CD4-positive, alpha-beta T cell treated with Interferon alpha-2 for 1 hour (primary cell): ENCODE results near the gene NPAS3.

Experiments
- DNase-seq, 2 donors: peaks; one replicate each; pipeline ENCODE4 v3.0.0-alpha.2; 2020 to 2022

Gene NPAS3

DNA sequence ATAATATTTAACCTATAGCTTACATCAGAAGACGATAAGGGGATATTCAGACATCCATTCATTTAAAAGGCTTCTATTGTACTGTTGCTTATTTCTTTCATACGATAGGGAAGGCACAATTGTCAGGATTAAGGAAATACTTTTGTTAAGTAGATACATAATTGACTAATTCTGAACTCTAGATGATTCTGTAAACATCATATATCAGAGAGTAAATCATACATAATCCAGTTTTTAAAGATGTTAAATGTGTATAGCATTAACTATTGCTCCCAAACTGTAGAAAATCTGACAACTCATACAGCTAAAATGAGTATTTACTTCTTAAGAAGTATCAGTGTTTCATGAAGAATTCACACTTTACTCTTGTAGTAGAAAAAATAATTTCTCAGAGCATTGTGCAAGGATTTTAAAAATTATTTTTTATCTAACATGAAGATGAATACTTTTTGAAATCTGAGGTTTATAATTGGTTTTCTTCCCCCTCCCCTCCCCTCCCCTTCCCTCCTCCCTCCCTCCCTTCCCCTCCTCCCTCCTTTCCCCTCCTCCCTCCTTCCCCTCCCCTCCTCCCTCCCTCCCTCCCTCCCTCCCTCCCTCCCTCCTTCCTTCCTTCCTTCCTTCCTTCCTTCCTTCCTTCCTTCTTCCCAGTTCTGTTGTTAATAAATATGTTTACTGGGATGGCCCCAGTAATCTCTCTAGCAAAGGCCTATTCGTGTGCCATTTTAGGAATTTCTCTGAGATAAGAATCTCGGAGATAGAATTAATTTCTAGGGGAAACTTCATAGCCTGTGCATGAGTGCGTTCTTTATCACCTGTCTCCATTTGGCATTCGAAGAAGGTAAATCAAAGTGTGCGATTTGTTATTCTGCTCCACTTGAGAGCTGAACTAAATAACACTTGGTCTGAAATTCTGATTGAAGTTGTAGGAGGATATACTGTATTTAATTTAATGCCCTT is 2.3 kb downstream of the NPAS3 start:
- no peak for DNase-seq

DNA sequence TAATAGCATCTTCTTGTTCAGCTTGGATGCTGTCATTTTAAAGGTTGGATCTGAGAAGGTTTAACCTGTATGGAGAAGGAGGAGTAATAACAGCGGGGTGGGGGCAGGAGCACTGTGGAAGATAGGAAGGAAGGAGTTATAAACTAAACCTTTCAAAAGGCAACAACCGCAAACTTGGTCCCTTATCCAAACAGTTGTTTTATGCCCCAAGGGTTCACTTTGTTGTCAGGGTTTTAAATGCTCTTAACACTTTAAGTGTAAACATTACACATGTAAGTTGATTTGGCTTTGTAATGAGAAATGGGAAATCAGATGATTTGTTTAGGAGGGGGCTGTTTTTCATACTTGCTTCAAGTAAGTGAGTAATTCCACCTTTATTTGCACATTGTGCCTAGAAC is 3.0 kb downstream of the NPAS3 start:
- no peak for DNase-seq

DNA sequence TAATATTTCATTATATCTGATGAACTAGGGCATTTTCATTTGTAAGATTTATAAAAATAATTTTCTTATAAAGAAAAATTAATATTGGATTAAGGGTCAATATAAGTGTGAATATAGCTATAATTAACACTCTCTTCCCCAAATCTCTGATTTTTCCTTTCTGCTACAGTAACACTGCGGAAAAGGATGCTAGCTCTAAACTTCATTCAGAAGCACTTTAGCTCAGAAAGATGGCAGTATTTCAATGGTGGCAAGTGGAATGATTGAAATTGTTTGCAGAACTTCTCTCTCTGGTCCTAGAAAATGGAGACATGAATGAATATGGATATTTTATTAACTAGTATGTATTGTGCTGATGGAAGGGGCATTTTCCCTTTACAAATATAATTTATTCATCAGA is 8.4 kb downstream of the NPAS3 start:
- no peak for DNase-seq

DNA sequence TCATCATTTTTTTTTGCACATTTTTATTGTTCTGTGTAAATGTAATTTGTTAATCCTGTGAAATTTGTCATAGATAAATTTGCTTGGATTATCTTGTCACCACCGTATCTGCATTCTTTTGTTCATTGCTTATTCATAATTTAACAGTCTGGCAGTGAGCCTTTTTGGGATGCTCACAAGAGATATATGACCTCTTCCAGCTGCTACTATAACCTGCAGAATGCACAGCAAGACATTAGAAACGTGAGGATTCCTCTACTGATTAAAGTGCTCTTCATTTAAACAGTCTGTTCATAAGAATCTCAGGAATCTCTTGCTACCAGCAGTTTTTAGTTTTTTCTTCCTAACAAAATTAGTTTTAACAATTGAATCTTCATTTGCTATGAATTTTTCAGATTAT is 9.1 kb downstream of the NPAS3 start:
- no peak for DNase-seq

DNA sequence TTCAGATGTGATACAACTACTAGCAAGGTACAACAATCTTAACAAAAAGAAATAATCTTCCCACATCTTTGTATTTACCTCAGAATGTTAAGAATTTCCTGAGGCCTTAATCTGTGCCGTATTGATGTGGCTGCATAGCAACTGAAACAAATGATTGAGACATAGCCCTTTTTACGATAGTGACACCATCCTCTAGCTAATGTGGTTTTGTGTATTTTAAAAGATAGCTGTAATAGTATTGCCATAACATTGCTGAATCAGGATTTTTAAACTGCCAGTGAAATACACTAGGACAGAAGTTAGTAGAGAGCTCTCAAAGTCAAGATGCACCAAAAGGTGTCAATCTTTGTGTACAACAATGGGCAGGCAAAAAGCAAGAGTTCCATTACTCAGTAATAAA is 11.9 kb downstream of the NPAS3 start:
- DNase-seq = no peak

DNA sequence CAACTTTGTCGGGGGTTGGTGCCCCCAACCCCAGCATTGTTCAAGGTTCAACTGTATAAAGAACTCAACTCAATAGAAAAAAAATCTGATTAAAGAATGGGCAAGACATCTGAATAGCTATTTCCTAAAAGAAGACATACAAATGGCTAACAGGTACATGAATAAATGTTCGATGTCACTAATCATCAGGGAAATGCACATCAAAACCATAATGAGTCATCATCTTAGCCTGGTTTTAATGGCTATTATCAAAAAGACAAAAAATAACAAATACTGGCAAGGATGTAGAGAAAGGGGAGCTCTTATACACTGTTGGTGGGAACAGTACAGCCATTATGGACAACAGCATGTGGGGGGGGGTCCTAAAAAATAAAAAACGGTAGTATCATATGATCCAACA is 28.7 kb downstream of the NPAS3 start:
- DNase-seq = no peak

DNA sequence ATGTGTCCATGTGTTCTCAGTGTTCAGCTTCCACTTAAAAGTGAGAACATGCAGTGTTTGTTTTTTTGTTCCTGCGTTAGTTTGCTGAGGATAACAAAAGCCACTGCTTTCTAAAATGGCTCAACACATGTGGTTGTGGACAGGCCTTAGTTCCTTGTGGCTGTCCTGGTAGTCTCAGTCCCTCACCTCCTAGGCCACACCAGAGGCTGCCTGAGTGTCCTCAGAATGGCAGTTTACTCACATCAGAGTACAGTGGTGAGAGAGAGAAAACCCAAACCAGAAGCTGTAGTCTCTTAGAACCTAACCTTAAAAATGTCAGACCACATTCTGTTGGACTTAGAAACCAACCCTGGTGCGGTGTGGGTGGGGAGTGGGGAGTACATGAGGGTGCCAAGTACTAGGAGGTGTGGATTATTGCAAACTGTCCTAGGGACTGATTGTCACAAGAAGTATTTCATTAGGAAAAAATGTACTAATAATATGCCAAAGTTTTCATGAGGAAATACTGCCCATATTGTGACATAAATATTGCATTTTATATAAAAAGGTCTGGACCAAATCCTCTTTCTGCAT is 30.4 kb downstream of the NPAS3 start:
- no peak for DNase-seq

DNA sequence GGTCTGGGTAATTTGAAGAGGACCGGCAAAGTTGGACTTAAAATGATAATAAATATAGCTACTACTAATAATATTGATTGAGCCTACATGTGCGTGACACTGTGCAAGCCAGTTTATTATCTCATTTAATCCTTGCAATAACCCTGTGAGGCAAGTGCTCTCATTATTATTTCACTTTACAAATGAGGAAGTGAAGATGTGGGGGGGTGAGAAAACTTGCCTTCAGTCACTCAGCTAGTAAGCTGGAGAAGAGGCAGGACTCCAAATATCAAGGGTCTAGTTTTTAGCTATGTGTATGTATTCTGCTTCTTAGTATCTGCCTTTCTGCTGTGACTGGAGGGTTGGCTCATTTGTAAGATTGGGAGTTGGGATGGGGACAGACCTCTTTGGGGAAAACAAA is 39.2 kb downstream of the NPAS3 start:
- no peak for DNase-seq

DNA sequence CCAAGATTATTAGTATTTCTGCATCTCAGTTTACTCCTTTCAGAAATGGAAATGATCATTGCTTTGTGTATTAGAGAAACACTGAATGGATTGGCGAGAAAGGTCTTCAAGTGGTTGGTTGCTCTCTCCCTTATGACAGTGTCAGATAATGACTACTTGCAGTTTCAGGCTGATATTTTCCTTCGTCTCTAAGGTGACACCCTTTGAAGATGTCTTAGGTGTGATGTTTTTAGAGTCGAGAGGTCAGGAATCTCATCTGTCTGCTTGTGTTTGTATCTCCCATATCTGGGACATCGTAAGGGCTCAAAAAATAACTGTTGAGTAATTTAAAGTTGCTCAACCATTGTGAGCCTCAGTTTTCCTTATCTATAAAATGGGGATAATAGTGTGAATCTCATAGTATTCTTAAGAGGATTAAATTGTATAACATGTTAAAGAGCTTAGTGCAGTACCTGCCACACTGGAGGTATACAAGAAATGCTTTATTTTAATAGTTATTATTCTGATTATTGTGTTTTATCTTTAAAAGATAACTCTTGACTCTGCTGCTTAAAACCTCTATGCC is 40.1 kb downstream of the NPAS3 start:
- no peak for DNase-seq

DNA sequence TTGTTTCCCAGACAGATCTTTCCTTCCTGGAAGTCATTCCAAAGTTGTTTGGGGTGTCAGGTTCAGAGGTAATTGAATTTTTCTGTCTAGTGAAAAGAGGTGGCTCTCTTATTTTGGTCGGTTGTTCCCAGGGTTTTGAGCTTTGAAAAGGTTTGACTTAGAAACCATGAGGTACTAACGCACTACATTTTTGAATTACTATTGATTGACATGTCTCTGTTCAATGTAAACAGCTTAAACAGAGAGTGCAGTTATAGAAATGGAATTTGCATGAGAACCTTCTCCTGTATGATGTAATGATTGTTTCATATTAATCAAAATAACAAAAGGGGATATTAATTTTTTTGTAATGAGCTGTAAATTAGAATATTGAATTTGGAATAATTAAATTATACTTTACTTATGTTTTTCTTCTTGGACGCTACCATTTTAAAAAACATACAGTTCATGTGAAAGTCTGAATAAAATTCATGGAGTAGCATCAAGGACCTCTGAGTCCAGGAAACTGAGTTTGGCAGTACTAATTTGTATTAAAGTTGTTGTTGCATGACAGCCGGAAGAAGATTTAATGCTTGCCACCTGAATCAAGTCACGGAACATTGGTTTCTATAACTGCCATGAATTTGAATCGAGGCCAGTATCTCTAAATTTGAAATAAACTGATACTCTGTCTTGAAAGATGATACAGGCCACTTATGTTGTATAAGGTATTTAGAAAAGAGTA is 41.7 kb downstream of the NPAS3 start:
- DNase-seq = no peak

DNA sequence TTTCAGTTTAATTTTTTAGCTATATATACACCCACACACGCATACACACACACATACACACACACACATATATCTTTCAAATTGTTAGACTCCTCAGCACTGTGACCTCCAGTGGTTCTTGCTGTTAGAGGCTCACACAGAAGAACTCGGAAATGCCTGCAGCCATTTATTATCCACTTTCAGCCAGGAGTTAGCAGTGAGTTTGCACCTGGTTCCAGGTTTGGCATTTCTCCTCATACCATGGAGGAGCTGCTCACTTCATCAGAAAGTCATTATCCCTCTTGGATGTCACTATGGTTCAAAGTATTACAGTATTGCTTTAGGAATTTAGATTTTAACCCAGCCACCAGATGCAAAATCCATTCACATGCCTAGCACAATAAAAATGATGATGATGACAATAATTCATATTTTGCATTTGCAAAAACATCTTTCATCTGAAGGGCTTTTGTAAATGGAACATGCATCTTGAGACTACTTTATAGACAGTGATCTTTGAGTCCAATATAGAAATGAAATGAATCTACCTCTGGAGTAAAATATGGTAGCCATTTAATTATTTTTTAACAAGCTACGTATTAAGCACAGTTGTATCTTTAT is 42.3 kb downstream of the NPAS3 start:
- no peak for DNase-seq

DNA sequence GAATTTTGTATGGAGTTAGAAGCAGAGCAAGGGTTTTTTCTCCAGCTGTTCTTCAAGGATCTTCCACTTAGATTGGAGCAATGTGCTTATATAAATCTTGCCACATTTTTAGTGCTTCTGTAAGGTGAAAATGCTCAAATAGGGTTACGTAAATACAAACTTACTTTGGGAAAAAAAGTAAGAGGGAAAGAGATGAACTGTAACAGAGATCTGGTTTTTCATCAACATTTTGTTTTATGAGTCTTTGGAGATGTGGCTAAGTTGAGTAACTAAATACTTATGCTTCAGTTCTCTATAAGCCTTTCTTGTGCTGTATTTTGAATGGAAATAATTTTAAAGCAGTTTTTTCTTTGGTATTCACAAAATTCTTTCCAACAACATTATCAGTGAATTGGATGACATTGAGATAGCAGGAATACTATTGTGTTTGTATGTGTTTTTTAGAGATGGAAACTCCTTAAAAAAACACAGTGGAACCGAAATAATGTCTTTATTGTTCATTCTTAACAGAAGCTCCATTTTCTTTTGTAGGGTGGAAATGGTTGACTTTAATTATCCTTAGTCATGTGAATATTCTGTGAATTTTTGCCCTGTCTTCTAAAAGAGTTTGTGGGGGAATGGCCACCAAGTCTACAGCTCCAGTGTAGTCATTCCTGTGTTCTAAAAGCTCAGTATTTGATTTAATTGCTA is 45.7 kb downstream of the NPAS3 start:
- no peak for DNase-seq

DNA sequence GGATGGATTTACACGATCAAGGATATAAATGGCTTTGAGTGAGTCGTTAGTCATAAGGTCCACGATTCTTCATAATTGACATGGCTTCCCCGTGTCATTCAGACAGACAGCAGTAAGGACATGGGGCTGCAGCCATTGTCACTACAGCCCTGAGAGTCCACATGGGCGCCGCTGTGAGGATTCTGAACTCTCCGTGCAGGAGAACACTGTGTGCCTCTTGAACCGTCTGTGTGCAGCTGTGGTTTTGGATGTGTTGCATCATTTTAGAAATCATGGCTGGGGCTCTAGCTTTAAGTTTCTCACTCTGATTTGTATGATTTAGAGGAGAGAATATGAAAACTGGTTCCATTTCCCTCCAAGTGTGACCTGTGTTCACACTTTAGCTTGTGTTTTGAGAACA is 47.2 kb downstream of the NPAS3 start:
- DNase-seq = no peak

DNA sequence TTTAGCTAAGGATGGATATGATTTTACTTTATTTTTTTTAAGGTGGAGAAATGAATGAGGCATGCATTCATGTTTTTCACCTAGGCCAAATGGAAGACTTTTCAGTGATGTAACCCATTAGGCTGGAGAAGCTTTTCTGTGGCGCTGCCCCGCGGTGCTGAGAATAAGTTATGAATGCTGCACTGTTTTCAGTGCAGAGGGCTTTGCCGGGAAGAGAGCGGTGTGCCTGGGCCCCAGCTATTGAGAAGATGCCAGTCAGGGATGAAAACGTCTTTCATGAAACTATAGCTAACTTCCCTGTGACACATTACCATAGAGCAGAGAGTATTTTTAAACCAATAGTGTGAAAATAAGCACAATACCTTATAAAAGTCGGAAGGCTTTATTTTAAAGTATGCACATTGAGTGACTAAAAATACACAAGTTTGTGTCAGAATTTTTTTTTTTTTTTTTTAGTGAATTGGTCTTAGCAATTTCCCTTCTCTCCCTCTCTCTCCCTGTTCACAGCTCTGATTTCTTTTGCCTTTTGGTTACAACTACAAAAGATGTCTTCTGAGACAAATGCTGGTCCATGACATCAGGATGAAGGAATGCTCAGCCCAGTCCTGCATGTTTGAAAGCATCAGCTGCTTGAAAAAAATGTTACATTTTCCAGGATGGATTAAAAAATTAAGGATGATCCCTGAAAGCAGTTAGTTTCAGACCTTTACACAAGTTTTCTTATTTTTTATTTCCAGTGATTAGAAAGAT is 48.3 kb downstream of the NPAS3 start:
- DNase-seq = no peak

DNA sequence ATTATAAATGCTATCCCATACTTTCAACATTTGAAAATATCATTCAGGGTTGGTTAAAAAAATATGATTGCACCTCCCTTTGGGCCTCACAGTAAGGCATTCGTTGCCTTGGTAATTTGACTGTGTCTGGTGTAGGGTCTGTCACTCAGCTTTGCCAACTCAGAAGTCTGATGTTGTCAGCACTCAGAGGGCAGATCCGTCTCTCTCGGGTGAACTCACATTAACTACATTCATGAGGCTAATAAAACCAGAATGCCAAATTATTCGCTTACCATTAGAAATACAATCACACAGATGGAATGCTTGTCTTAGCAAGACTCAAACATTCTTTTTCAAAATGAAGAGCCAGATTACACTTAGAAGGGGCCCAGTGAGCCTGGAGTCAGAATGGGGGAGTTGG is 53.0 kb downstream of the NPAS3 start:
- DNase-seq = no peak

DNA sequence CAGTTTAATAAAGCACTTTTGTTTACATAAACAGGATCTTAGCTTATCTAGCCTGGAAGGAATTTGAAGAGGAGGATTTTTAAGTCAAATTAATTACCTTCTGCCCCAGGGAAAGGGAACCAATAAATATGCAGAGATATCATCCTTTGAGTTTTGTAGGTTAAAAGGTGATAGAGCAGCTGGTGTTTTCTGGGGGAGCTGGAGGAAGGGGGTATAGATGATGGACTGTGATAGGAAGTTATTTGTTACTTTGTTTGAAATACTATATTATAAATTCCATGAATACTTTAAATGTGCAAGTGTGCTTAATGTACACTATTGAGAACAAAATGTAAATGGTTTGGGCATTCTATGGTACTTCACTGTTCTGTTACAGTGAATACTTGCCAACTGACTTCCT is 55.2 kb downstream of the NPAS3 start:
- no peak for DNase-seq

DNA sequence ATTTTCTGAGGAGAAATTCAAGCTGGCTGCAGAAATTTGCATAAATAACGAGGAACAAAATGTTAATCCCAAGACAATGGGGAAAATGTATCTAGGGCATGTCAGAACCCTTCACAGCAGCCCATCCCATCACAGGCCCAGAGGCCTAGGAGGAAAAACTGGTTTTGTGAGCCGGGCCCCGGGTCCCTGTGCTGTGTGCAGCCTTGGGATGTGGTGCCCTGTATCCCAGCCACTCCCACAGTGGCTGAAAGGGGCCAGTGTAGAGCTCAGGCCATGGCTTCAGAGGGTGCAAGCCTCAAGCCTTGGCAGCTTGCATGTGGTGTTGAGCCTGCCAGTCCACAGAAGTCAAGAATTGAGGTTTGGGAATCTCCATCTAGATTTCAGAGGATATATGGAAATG is 57.7 kb downstream of the NPAS3 start:
- no peak for DNase-seq

DNA sequence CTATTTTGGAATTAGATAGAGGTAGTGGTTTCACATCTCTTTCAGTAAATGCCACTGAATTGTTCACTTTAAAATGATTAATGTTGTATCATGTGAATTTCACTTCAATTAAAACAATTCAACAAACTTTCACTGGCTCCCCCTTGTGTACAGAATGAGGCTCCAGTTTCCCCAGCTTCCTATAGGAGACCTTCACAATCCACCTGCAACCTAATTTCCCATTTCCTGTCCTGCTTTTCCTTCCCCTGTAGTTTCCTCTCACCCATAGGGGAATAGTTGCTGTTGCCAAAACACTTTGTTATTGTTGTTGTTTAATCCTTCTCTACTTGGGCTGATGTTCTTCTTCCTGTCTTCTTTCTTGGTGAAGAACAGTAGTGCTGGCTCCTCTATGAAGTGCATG is 59.8 kb downstream of the NPAS3 start:
- no peak for DNase-seq

DNA sequence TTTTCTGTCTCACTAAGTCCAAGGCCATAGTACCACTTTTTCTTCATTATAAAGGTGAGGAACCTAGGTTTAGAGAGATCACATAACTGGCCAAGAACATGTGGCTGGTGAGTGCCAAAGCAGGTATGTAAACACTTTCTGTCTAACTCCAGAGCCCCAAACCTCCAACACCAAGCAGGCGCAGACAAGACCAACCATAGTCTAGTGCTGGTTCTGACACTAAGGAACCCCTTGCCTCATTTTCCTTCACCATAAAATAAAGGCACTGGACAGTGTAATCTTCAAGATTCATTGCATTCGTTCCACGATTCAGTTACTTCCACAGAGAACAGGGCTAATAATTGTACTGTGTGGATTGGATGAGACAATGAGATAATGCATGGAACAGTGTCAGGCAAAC is 71.0 kb downstream of the NPAS3 start:
- DNase-seq = no peak

DNA sequence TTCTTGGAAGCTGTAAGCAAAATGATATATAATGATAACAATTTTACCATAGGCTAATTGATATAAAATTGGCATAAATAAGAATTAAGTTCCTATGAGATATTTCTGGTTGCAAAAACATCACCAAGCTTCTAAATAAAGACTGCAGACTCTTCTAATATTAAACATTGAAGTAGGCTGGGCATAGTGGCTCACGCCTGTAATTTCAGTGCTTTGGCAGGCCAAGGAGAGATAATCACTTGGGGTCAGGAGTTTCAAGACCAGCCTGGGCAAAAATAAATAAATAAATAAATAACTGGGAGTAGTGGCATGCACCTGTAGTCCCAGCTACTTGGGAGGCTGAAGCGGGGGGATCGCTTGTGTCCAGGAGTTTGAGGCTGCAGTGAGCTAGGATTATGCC is 71.8 kb downstream of the NPAS3 start:
- DNase-seq = no peak

DNA sequence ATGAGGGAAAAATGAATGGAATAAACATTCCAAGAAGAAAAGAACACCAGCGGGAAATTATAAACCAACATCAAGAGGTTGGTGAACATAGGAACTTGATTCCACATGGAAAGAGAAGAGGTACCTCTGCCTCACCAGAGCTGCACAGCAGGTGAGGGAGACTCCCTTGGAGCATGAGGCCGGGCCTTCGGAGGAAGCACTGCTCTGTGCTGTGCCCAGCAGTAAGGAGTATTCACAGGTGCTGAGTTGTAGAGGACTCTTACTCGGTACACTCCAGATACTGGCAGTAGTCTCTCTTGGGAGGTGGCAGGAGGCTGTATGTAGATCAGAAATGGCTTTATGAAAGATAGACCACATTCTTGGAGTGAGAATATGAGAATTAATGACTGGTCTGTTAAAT is 76.0 kb downstream of the NPAS3 start:
- DNase-seq = no peak

DNA sequence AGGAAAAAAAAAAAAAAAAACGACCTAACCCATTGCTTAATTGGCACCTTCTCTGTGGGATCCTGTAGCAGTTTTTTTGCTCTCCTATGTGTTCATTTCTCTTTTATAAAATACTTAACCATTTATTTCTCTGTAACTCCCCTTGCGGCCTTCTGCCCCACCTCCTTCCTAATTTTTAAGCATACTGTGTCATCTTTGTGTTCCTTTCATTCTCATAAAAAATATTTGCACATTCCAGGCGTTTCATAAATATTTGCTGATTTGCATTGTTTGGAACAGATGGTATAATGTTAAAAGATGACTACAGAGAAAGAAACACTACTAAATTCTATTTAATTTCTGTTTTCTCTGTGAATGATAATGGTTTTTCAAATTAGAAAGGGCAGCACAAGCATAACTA is 77.9 kb downstream of the NPAS3 start:
- no peak for DNase-seq
